Measurements from ENCODE around the gene ITPA. TPM values are rescaled to one million over a fixed set of nuclear protein-coding genes. Genes with fewer than 3 reads are reported as not detected.

ITPA gene
- total and polyA plus RNA-seq, 2 of the 13 experiments (the other 11 are each of a cell fraction or from before 2014, with no cell fraction given): 60.1 to 103 TPM

DNA sequence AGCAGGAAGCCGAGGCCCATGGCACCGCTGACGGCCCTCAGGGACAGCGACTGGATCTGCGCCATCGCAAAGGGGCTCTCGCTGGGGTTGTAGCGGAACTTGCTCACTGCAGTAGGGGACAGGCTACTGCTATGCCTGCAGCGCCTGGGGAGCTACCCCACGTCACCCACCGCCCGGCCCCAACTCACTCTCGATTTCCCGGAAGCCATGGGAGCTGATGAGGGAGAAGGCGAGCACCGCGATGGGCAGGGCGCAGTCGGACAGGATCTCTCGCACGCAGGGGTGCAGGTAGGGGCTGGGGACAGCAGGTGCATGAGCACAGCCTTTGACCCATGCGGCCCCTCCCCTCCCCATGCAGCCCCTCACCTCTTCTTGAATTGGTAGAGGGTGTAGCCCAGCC, 19.9 kb downstream of the ITPA start (continued):
- no peak for TF ChIP-seq CHCHD3 (CRISPR knock-in tag; IDR thresholded peaks at IDR 0.05)
- 0 out of 2 replicates have a peak, but pooled peaks have one; percentile 20 for TF ChIP-seq AKAP8 (CRISPR knock-in tag; IDR thresholded peaks at IDR 0.05)

DNA sequence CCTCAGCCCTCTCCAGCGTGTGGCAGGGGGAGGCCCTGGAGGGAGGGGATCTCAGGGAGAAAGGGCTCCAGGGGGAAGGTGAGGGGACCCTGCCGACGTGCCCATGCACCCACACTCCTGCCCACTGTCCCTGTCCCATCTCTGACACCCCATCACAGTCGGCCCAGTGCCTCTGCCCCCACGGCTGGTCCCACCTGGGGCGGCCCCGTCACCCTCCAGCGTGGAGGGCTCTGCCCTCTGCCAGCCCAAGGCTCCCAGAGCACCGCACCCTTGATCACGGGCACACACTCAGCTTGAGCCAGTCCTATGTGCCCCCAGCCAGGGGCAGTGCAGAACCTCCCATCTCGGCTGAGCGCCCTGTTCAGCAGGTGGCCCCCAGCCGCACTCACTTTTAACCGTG, 20.5 kb downstream of the ITPA start:
- no peak for FAIRE-seq
- no TSS peak for BruUV-seq (replicated peaks)
- Histone ChIP-seq H3K4me1 (ENCODE audit: insufficient read depth, low read length) (peaks cover 57% of the 10 kb centered on the region), H3K27me3 (ENCODE audit: control insufficient read depth in 1 of 2, insufficient read depth in 2 of 2, low read length in 2 of 2) (no peaks in the 10 kb centered on the region), H3K9me3 (ENCODE audit: low read length) (no peaks in the 10 kb centered on the region), H3K9ac (ENCODE audit: insufficient read depth, low read depth, low read length) (no peak overlapping the region), H3K27ac (ENCODE audit: extremely low read length, insufficient read depth, low read length) (no peak overlapping the region), H3K4me3 (replicated peaks in 1 of 3; ENCODE audit: insufficient read depth in 1 of 3, low read depth in 2 of 3, low read length in 3 of 3) (no peak overlapping the region), H3K36me3 (replicated peaks in 1 of 2; ENCODE audit: control insufficient read depth in 1 of 2, insufficient read depth in 2 of 2, low read length in 2 of 2) (peaks cover 0 to 15% of the 10 kb centered on the region in 2 experiments; a peak in 3 of 5 replicates), H3K4me2 (ENCODE audit: low read depth, low read length) (no peak overlapping the region), H2AFZ (ENCODE audit: low read length) (no peak overlapping the region), H4K20me1 (ENCODE audit: insufficient read depth, low read length) (no peaks in the 10 kb centered on the region), H3K79me2 (ENCODE audit: insufficient read depth, low read length) (no peaks in the 10 kb centered on the region)
- WGBS (ENCODE audit: low lambda C conversion rate): 95% methylated on average over 14 of the region's 14 CpGs
- TF ChIP-seq AGO1 (IDR thresholded peaks at IDR 0.05; ENCODE audit: low read depth, low read length, poor library complexity, severe bottlenecking): peak; percentile 2
- TF ChIP-seq NONO (IDR thresholded peaks at IDR 0.05): no peak
- no peak for TF ChIP-seq NONO (CRISPR knock-in tag; conservative IDR thresholded peaks at IDR 0.05)
- no peak for TF ChIP-seq PAX8 (CRISPR knock-in tag; IDR thresholded peaks at IDR 0.05; ENCODE audit: borderline replicate concordance)
- no peak for TF ChIP-seq ZNF235 (CRISPR knock-in tag; IDR thresholded peaks at IDR 0.05; ENCODE audit: borderline replicate concordance)
- TF ChIP-seq ZUFSP (CRISPR knock-in tag; IDR thresholded peaks at IDR 0.05; ENCODE audit: borderline replicate concordance): no peak
- TF ChIP-seq ZNF782 (CRISPR knock-in tag; IDR thresholded peaks at IDR 0.05; ENCODE audit: borderline replicate concordance): no peak
- TF ChIP-seq ZNF264 (CRISPR knock-in tag; IDR thresholded peaks at IDR 0.05): no peak
- TF ChIP-seq HNRNPL (IDR thresholded peaks at IDR 0.05; ENCODE audit: low read depth, low read length): 0 out of 2 replicates have a peak, but pooled peaks have one; percentile 39
- TF ChIP-seq ZNF446 (CRISPR knock-in tag; IDR thresholded peaks at IDR 0.05): no peak
- TF ChIP-seq PRDM15 (CRISPR knock-in tag; IDR thresholded peaks at IDR 0.05): no peak
- TF ChIP-seq CEBPG (CRISPR knock-in tag; IDR thresholded peaks at IDR 0.05): no peak
- DNase-seq (ENCODE audit: low spot score): no peak
- intact Hi-C loops (cut with micrococcal nuclease; ENCODE audit: unreplicated experiment): loop anchor here (2.0 kb wide), 1 partner anchor 21 kb away; the partner anchor contains the start of gene ITPA
- ChIA-PET POLR2A (interaction anchor here (0.7 kb wide), 1 partner anchor 17 kb away, joined by 3 read pairs; no protein-coding TSS in a partner anchor), CTCF (ENCODE audit: low intra/inter-chr PET ratio, low total read pairs) (no interaction called here)
- in situ Hi-C loops (cut with HindIII; ENCODE audit: extremely low pct_ligation_motif_present, low pct_unique_long_range_greater_than_20kb): no loop called here
- no peak for ATAC-seq

Data from HepG2 (cell line).